Measurements from ENCODE around the gene FIBIN.
"Not testable (repeated sequence)": the region's sequence is repeated elsewhere in the genome, so short reads cannot be mapped to it uniquely, and the experiment has no call there.

Gene FIBIN

GRCh38 chr11:26993965-26994457, at the start of gene FIBIN:
FIBIN (plus strand) TSS chr11:26994112; CDS start chr11:26994527, 415 bp downstream.
- no peak for DNase-seq (ENCODE audit: low read depth in 2 of 2)

DNA sequence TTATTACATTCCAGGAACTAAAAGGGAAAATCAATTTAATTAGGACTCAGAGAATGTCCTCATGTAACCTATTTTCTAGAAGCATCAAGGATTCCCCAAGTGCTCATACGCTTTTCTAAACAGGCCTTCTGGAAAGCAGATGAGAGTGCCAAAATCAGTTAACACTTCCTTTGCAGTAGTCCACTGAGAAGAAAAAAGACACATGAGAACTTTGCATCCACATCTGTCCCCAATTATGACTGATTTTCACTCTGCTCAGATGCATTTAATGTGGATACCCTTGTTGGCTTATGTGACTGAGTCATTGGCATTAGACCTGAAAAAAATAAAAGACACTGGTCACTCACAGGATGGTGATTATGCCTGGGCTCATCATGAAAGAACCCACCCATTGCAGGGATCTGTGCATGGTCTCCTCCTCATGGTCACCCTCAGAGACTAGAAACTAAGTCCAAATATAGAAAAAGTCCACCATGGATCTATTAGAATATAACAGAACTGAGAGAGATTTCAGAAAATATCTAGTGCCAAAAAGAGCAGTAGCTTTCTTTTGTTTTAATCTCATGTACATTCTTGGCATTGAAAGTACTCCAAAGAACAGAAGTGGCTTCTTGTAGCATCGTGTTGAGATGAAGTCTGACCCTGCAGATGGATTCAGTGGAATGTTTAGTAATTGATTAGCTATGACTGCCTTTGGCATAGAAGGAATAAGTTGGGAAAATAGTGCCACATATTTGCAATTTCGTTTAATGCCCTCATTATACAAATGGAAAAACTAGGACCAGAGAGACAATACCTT, 48.8 kb upstream of the FIBIN start:
- no peak for DNase-seq (ENCODE audit: low read depth in 2 of 2)

GRCh38 chr11:26946257-26946716, 47.6 kb upstream of the FIBIN start:
- DNase-seq (ENCODE audit: low read depth in 2 of 2): no peak

GRCh38 chr11:26947379-26947844, 46.5 kb upstream of the FIBIN start:
- DNase-seq (ENCODE audit: low read depth in 2 of 2): no peak

GRCh38 chr11:26947904-26948639, 45.8 kb upstream of the FIBIN start:
- DNase-seq (ENCODE audit: low read depth in 2 of 2): no peak

DNA sequence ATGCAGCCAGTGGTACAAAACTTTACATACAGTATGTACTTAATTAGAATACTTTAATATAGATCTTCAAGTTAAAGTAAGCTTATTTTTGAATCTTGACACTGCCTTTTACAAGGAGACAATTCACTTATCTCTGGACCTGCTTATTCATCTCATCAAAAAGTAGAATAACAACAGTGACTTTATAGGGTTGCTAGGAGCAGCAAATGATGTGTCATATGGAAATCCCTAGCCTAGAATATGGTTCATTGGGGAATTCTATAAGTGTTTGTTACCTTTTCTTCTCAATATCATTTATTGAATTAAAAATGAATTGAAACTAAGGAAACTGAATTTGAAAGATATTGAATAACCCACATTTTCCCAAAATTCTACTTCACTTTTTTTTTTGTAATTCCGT, 45.0 kb upstream of the FIBIN start:
- no peak for DNase-seq (ENCODE audit: low read depth in 2 of 2)

- no peak for DNase-seq (ENCODE audit: low read depth in 2 of 2)
Measured at GRCh38 chr11:26949846-26950245, 44.1 kb upstream of the FIBIN start.

- DNase-seq (ENCODE audit: low read depth in 2 of 2): no peak
Measured at GRCh38 chr11:26950260-26950719, 43.6 kb upstream of the FIBIN start.

DNA sequence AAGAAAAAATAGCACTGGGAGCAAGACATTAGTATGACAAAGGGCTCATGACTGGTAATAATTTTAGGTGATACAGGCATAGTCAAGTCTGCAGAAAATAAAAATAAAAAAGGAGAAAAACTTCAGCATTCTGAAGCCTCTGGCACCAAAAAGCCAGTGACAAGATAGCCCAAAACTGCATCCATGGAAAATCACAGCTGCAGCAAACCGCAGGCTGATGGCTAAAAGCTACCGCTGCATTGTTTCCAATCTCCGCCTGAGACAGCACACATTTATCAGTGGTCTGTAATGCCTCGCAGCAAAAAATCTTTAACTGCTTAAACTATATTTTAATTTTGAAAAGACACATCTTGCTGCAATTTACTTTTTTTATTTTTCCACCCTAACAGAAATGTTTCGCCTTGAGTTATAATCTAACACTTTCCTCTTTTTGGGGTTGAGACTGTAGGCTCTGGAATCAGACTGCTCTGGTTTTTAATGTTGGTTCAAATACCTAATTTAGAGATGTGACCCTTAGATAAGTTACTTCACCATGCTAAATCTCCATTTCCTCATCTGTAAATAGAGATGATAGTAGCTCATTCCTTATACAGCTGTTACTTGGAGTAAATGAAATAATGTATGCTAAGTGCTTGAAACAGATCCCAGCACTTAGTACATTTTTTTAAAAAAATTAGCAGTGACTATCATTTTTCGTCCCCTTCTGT, 42.0 kb upstream of the FIBIN start:
- no peak for DNase-seq (ENCODE audit: low read depth in 2 of 2)

DNA sequence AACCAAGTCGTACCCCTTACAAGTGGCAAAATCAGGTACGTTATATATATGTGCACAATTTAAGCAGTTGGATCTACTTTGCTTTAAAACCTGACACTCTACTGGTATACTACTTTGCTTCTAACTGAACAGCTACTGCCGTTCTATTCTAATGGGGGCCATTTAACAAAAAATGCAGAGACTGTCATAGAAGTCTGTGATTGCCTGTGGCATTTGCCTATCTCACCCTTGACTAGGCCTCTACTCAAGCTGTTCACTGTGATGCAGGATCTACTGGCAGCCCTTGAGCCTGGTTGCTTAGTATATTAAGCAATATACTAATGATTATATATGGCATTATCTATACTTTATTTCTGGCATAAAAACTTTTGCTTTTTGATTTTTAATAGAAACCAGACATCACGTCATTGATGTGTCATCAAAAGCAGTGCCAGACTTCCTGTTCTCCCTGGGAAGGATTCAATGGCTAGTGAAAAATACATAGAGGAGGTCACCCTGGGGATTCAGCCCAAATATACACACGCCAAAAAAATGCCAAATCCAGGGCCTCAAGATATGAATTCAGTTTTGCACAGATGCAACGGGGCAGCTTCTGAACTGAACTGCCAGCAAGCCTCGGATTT, 40.0 kb upstream of the FIBIN start:
- DNase-seq (ENCODE audit: low read depth in 2 of 2): no peak

DNA sequence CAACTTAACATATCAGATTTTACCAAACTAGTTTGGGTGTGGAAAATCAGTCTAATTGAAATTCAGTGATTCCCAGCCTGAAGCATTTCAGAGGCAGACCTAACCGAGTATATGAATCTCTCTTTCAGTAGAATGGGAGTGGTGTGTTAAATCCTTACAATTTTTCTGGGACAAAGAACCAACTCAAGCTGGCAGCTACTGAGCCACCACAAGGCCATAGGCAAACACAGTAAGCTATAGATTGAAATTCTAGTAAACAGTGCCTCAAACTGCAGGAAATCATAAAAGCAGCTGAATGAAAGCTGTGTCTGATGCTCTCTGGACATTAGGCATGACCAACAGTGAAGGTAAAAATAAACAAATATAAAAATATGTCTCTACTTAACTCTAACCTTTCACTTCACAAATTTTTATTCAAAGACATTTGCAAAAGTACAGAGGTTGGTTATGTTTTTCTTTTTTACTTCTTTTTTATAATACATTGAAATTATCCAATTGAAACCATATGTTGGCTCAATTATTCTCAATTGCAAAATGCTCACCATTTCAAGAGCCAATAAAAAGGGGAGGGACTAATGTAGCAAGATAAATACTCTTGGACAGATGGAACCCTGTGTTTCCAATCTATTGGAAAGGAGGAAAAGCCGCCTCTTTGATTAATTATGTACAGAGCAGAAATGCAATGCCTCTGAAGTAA, 35.8 kb upstream of the FIBIN start:
- DNase-seq (ENCODE audit: low read depth in 2 of 2): no peak

- DNase-seq (ENCODE audit: low read depth in 2 of 2): no peak
Measured at GRCh38 chr11:26958702-26959049, 35.2 kb upstream of the FIBIN start.

DNA sequence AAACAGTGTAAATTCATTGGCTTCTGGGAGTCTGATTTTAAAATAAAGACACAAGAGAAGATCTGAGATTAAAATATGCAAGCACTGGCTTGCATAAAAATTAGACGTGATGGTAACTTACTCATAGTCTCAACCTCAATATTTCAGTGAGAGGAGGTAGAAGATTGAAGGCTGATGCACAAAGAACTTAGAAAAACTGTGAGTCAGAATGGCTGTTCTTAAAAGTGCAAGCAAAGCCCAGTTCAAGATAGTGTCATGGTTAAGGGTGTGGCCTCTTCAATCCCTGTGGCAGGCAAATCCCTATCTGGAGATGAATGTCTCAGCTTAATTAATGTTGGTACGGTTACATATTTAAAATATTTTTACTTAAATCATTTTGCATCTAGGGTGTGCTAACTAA, 33.6 kb upstream of the FIBIN start:
- DNase-seq (ENCODE audit: low read depth in 2 of 2): no peak

DNA sequence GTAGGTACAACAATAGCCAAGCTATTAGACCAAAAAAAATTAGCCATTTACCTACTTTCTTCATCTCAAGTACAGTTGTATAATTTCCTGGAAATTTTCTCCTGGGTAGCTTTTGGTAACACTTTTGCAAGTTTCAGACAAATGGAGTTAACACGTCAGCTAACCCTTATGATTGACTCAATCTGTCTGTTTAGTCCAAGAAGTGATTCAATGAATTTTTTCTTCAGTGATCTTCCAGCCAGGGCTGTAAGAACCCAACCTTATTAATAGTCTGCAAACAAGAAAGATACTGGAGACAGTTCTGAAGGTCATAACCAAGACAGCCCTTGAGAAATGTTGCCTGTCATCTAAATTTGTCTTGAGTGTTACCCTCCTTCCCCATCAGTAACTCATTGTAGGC, 30.1 kb upstream of the FIBIN start:
- DNase-seq (ENCODE audit: low read depth in 2 of 2): no peak

DNA sequence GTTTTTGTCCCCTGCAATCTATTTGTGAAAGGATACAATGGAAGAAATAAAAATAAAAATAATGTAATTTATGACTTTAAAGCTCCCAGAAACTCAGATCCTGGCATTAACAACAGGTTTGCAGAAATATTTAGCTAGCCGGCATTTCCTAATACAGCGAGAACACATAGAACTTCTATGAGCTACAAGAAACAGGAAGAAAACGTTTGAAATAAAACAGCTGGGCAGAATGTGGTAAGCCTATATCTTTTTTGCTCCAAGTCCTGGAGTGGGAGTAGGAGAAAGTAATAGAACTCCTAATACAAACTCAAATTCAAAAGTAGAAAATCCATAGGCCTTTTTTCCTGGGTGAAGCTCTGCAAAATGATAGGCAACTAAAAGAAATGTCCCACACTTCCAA, 29.6 kb upstream of the FIBIN start:
- no peak for DNase-seq (ENCODE audit: low read depth in 2 of 2)

DNA sequence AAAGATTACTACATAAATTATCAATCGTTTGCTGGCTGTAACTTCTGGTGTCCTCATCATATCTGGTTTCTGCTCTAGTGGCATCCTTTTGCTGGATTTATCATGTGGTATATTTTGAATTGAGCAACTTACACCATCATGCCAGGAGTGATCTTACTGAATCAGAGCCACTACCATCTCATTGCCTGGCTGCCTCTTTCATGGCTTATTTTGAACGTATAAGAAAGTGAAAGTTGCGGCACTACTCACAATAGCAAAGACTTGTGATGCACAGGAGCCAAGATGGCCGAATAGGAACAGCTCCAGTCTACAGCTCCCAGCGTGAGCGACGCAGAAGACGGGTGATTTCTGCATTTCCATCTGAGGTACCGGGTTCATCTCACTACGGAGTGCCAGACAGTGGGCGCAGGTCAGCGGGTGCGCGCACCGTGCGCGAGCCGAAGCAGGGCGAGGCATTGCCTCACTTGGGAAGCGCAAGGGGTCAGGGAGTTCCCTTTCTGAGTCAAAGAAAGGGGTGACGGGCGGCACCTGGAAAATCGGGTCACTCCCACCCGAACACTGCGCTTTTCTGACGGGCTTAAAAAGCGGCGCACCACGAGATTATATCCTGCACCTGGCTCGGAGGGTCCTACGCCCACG, 28.9 kb upstream of the FIBIN start:
- DNase-seq (ENCODE audit: low read depth in 2 of 2): not testable (repeated sequence)

DNA sequence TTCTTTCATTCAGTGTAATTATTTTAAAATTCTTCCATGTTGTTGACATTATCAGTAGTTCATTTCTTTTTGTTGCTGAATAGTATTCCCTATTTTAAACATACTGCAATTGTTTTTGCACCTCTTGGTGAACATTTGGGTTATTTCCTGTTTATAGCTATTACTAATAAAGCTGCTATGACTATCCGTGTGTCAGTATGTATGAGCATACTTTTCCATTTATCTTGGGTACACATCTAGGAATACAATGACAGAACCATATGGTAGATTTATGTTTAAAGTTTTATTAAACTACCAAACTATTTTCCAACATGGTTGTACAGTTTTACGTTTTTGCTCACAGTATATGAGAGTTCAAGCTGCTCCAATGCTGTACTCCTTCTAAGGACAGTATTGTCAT, 22.0 kb upstream of the FIBIN start:
- no peak for DNase-seq (ENCODE audit: low read depth in 2 of 2)

DNA sequence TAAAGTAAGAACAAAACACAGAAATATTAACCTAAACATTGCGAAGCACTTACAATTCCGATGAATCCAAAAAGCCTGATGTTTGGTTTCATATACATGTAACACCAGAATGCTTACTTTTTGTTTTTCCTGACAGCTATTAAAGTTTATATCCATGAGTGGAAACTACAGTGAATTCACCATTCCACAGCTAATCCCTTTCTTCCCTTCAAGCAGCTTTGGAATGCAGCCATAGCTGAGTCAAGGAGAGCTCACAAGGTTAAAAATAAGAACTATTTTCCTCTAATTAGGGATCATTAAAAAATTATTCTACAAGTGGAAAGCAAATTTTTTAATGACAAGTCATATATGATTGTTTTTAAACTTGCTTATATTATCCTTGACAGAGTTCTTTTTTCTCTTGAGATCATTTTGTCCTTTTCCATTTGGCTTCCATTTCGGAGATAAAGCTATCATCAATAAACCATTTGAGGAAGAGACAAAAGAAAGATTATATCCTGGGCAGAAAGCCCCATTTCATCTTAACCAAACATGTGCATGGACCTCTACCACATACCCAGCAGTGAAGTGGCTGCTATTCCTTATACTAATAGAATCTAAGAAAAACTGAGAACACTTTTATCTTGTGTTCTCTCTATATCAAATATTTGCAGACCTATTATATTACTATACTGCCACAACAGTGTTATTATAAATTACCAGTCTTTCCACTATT, 19.7 kb upstream of the FIBIN start:
- no peak for DNase-seq (ENCODE audit: low read depth in 2 of 2)

DNA sequence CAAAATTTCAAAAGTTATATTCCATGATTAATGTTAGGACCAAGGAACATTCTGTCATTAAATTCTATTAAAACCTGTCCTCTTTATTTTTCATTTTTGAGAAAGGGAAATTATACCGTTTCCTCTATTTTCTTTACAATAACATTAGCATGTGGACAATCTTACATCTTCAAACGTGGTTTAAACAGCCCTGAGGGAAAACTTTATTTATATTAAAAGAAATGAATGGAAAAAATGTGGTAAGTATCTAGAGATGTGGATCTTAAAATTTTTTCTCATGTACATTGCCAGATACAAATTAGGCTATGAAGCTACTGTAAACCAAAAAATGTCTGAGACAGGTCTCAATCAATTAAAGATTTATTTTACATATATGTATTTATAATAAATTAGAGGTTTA, 18.9 kb upstream of the FIBIN start:
- no peak for DNase-seq (ENCODE audit: low read depth in 2 of 2)

- no peak for DNase-seq (ENCODE audit: low read depth in 2 of 2)
Measured at GRCh38 chr11:26976389-26976788, 17.5 kb upstream of the FIBIN start.

Measured in stimulated activated CD4-positive, alpha-beta T cell treated with anti-CD3 and anti-CD28 coated beads, Interleukin-1b, Interleukin-23, amount 100 ng/mL, for 4 hours (primary cell).